ENCODE data around the gene SPTSSB.

SPTSSB gene

GRCh38 chr3:161358488-161358887 lies 12.8 kb downstream of the SPTSSB start:
- no peak for TF ChIP-seq CTCF (IDR thresholded peaks at IDR 0.05)
- Histone ChIP-seq H3K36me3 (ENCODE audit: control insufficient read depth, insufficient read depth, low read length) (no peaks in the 10 kb centered on the region), H2AFZ (no peak overlapping the region), H3K27ac (no peak overlapping the region), H3K4me1 (no peaks in the 10 kb centered on the region), H3K9ac (no peak overlapping the region), H3K9me3 (ENCODE audit: control insufficient read depth, low read length) (no peaks in the 10 kb centered on the region), H3K4me2 (ENCODE audit: low read length) (no peak overlapping the region), H3K79me2 (no peaks in the 10 kb centered on the region), H3K4me3 (ENCODE audit: low read depth, low read length) (no peak overlapping the region), H3K27me3 (ENCODE audit: control insufficient read depth, insufficient read depth, low read length) (no peaks in the 10 kb centered on the region)

GRCh38 chr3:161356287-161356686 lies 15.0 kb downstream of the SPTSSB start:
- H3K27me3 ChIP-seq (ENCODE audit: control insufficient read depth, insufficient read depth, low read length): no peaks in the 10 kb centered on the region
- H3K4me3 ChIP-seq (ENCODE audit: low read depth, low read length): no peak overlapping the region
- H3K4me1 ChIP-seq: no peaks in the 10 kb centered on the region
- H3K4me2 ChIP-seq (ENCODE audit: low read length): no peak overlapping the region
- no peak overlapping the region for H3K9ac ChIP-seq
- H3K27ac ChIP-seq: no peak overlapping the region
- no peak for TF ChIP-seq CTCF (IDR thresholded peaks at IDR 0.05)
- no peaks in the 10 kb centered on the region for H3K9me3 ChIP-seq (ENCODE audit: control insufficient read depth, low read length)
- no peak overlapping the region for H2AFZ ChIP-seq
- H3K36me3 ChIP-seq (ENCODE audit: control insufficient read depth, insufficient read depth, low read length): no peaks in the 10 kb centered on the region
- no peaks in the 10 kb centered on the region for H3K79me2 ChIP-seq

- no peaks in the 10 kb centered on the region for H3K36me3 ChIP-seq (ENCODE audit: control insufficient read depth, insufficient read depth, low read length)
- no peak overlapping the region for H3K4me3 ChIP-seq (ENCODE audit: low read depth, low read length)
- no peaks in the 10 kb centered on the region for H3K79me2 ChIP-seq
- H3K9ac ChIP-seq: no peak overlapping the region
- H2AFZ ChIP-seq: no peak overlapping the region
- no peaks in the 10 kb centered on the region for H3K9me3 ChIP-seq (ENCODE audit: control insufficient read depth, low read length)
- H3K27ac ChIP-seq: no peak overlapping the region
- H3K4me2 ChIP-seq (ENCODE audit: low read length): no peak overlapping the region
- no peak for TF ChIP-seq CTCF (IDR thresholded peaks at IDR 0.05)
- H3K27me3 ChIP-seq (ENCODE audit: control insufficient read depth, insufficient read depth, low read length): no peaks in the 10 kb centered on the region
- no peaks in the 10 kb centered on the region for H3K4me1 ChIP-seq
These were observed 15.8 kb downstream of the SPTSSB start for GRCh38 chr3:161355508-161355907.

- no peaks in the 10 kb centered on the region for H3K4me1 ChIP-seq
- no peak for TF ChIP-seq CTCF (IDR thresholded peaks at IDR 0.05)
These were observed 16.8 kb downstream of the SPTSSB start for GRCh38 chr3:161354554-161354953.

GRCh38 chr3:161351330-161351729 lies 20.0 kb downstream of the SPTSSB start:
- Histone ChIP-seq H3K4me1 (no peaks in the 10 kb centered on the region), H3K27ac (no peak overlapping the region), H3K36me3 (ENCODE audit: control insufficient read depth, insufficient read depth, low read length) (no peaks in the 10 kb centered on the region), H3K4me2 (ENCODE audit: low read length) (no peak overlapping the region), H3K4me3 (ENCODE audit: low read depth, low read length) (no peak overlapping the region), H3K9me3 (ENCODE audit: control insufficient read depth, low read length) (no peaks in the 10 kb centered on the region), H2AFZ (no peak overlapping the region), H3K79me2 (no peaks in the 10 kb centered on the region), H3K27me3 (ENCODE audit: control insufficient read depth, insufficient read depth, low read length) (no peaks in the 10 kb centered on the region), H3K9ac (no peak overlapping the region)
- TF ChIP-seq CTCF (IDR thresholded peaks at IDR 0.05): no peak

More at GRCh38 chr3:161354554-161354953, 16.8 kb downstream of the SPTSSB start:
- no peaks in the 10 kb centered on the region for H3K36me3 ChIP-seq (ENCODE audit: control insufficient read depth, insufficient read depth, low read length)
- H3K27me3 ChIP-seq (ENCODE audit: control insufficient read depth, insufficient read depth, low read length): no peaks in the 10 kb centered on the region
- H3K27ac ChIP-seq: no peak overlapping the region
- no peaks in the 10 kb centered on the region for H3K9me3 ChIP-seq (ENCODE audit: control insufficient read depth, low read length)
- no peak overlapping the region for H3K4me3 ChIP-seq (ENCODE audit: low read depth, low read length)
- H3K9ac ChIP-seq: no peak overlapping the region
- no peaks in the 10 kb centered on the region for H3K79me2 ChIP-seq
- no peak overlapping the region for H2AFZ ChIP-seq
- H3K4me2 ChIP-seq (ENCODE audit: low read length): no peak overlapping the region

Measured in parathyroid adenoma (tissue), 2 donors.